Stimulated activated CD4-positive, alpha-beta T cell treated with anti-CD3 and anti-CD28 coated beads, Interleukin-1b, Interleukin-23, amount 100 ng/mL, for 1 hour (primary cell): ENCODE measurements around the gene TBC1D16.

Source experiments
- DNase-seq, 2 donors: peaks; one replicate each; pipeline ENCODE4 v3.0.0-alpha.2; 2020; ENCODE audit warnings: low read depth in 2 of 2

TBC1D16 gene

GRCh38 chr17:79892457-79893241 is 143.0 kb downstream of the TBC1D16 start:
- DNase-seq = no peak

- DNase-seq = no peak
Observed at GRCh38 chr17:79891113-79891730, 144.4 kb downstream of the TBC1D16 start.

GRCh38 chr17:79890706-79891105 is 145.0 kb downstream of the TBC1D16 start:
- DNase-seq = no peak

GRCh38 chr17:79888811-79889634 is 146.6 kb downstream of the TBC1D16 start:
- no peak for DNase-seq

DNA sequence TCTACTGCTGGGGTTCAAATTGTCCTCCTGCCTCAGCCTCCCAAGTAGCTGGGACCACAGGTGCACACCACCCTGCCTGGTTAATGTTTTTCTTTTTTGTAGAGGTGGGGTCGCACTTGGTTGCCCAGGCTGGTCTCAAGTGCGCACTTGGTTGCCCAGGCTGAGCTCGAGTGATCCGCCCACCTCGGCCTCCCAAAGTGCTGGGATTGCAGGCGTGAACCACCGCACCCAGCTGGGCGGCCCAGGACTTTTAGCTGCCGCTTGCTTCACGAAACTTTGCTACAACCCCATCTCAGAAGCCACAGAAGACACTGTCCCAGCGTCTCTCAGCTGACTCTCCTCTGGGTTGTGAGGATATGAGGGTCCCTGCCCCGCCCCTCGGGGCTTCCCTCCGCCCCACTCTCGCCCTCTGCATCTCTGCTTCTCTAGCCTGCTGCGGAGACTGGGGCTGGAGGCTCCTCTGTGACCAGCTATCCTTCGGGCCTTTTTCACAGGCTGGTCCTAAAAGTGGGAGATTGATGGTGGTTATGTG is 147.6 kb downstream of the TBC1D16 start:
- no peak for DNase-seq

GRCh38 chr17:79887451-79887991 is 148.2 kb downstream of the TBC1D16 start:
- DNase-seq = no peak

DNA sequence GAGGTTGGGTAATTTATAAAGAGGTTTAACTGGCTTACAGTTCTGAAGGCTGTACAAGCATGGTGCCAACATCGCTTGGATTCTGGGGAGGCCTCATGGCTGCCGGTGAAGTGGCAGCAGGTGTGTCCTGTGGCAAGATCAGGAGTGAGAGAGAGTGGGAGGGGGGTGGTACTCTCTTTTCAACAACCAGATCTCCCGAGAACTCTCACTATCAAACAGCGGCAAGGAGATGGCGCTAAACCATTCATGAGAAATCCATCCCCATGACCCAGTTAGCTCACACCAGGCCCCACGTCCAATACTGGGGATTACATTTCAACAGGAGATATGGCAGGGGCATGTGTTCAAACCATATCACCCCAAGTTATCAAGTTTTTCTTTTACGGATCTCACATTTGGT is 152.5 kb downstream of the TBC1D16 start:
- no peak for DNase-seq
